HG03097 (cell line): ENCODE measurements around the gene MMP28.

Experiments
- ATAC-seq: cut with Tn5 transposase; IDR thresholded peaks from one replicate; pipeline ENCODE4 v1.9.1; 2021; ENCODE audit not compliant: unreplicated experiment, low FRiP score

MMP28 gene

DNA sequence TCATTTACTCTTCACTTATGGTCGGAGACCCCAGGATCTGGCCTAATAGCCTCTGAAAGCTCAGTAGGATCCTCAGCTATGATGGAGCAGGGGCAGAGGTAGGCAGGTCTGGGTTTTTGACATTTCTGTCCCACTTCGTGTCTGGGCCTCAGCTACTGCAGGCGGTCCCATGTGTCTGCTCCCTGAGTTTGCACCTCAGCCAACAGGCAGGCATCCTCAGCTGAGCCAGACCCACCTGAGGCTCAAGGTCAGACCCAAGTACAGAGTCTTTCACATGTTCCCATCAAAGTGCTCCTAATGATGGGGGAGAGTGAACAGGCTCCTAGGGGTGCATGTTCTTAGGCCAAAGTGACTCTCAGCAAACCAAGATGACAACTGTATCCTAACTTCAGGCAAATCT is 66.9 kb downstream of the MMP28 start:
- ATAC-seq: no peak

DNA sequence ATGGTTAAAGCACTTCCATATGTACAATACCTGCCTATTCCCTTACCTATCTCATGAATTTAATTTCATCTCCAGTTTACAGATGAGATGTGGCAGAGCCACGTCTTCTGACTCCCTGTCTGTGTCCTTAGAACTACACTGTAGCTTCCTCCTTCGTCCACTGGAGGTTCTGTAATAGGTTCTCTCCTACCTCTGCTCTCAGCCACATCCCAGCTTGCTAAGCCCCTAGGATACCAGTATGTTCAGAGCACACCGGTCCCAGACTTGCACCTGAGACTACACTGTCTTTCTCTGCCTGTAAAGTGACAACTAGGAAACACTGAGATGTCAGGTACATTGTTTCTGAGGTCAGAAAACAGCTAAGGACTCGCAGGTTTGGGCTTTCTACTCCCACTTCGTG is 67.8 kb downstream of the MMP28 start:
- ATAC-seq: no peak

DNA sequence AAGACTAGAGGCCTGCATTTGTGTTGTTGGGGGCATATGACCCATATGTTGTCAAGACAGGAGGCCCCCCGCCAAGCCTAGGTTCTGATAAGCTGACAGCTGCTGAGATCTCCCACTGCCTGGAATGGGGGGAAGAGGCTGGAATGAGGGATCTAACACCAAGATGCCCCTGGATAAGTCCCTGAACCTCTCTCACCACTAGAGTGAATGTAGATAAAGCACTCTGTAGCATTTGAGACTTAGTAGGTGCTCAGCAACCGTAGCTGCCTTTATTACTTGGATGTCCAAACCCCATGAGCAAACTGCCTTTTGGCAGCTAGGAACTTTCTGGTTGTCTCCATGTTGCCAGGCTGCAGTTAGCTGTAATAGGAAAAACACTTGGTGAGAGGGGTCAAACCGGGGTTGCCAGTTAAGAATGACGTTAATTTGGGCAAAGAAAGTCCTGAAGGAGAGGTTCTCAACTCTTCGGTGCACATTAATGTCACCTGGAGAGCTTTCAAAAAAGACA is 68.4 kb downstream of the MMP28 start:
- ATAC-seq: no peak

DNA sequence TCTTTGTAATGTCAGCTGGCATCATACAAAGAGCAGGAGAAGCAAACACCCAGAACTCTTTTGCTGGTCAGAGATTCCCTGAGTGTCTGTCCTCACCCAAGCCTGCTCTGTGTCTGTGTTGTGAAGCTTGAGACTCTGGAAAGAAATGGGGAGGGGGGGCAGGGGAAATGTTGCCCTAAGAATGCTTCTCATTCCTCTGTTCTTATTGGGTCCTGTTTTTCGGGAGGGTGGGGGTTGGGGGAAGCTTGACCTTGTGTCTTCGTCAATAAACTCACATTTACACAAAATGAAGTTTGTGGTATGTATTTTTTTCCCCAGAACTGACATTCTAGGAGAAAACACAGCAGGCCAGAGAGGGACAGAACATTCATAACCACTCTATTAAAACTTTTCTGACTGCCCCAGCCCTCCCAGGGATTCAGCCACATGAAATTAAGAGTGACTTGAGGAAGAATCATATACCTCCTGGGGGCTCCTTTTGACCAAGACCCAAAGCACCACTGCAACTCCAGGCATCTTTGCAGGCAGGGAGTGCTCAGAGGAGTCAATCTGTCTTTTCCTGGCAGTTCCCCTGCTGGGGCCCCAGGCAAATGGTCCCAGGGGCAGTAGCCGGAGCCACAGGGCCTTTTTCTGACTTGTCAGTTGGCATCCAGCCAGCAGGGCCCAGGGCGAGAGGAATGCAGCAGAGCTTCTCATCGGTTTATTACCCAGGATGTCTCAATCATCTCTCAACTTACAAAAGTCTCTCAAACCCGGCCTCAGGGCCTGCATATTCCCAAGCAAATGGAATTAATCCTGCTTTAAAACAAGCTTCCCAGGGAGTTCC is 69.1 kb downstream of the MMP28 start:
- no peak for ATAC-seq

DNA sequence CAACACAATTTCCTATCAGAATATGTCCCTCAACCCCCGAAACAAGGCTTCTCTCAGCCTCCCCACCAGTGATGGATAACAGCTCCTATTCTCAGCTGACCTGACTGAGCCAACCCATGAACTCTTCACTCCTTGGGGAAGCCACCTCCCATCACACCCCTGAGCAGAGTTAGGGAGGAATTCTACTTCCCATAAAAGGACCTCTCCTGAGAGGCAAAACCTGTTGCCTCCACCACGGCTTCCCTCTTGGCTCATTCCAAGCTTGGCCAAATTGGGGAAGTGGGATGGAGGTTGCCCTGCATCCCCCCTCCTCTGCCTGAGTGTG is 69.7 kb downstream of the MMP28 start:
- ATAC-seq: no peak

DNA sequence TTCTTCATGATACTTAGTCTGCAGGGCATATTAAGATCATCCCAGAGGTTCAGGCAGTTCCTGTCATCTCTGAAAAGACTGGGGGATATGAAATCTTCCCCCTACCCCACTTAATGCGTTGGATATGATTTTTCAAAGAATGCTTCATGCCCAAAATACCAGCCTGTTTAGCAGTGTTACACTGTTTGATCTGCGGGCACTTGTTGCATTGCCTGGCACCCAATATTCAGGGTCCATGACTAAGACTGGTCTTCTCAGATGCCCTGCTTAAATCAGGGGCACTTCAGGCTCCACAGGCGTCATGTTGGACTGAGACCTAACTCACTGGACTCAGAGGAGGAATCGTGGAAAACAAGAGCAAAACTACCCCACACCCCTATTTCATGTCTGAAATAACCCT is 70.4 kb downstream of the MMP28 start:
- ATAC-seq: no peak

DNA sequence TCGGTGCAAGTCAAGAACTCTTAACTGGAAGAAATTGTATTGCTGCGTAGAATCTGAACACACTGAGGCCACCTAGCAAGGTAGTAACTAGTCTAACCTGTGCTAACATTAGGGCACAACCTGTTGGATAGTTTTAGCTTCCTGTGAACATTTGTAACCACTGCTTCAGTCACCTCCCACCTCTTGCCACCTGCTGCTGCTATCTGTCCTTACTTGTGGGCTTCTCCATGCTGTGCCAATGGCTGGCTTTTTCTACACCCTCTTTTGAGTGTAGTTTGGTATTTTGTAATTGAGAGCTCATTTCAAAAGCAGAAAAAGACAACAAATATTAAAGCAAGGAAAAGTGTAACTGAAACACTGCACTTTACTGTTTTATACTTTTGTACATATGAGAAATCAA is 71.7 kb downstream of the MMP28 start:
- no peak for ATAC-seq

DNA sequence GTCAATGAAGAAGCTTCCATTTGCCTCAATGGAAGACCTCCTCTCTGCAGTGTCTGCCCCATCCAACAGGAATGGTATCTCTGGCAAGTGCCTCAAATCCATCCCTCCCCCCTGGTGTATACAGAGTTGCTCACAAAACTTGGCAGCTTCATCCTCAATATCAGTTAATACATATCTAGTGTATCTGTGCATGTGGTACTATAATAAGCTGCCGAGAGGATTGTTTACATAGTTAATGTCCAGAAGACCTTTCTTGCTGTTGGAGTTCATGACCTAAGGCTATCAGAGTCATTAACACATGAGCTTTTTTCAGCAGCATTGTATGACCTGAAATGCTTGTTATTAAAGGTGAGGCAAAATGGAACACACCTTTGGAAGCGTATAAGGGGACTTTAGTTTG is 78.0 kb downstream of the MMP28 start:
- no peak for ATAC-seq

DNA sequence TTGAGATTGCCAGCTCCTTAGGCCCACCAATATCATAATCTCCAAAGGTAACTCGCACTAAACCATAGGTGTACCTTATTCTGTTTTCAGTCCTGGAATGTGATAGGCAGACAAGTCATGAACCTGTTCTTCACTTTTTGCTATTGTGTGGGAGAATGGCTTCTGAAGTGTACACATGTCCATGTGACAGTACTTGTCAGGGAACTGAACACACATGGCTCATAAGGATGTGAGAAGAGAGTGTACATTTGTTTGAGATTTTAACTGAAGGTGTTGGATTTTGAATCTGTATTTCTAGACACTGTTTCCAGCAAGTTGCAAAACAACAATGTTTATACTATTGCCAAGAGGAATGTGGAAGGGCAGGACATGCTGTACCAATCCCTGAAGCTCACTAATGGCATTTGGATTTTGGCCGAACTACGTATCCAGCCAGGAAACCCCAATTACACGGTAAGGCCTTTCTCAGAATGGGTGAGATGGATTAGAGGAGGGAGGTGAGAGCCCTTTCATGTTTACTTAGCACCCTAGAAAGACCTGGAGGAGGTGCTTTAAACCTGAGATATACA is 78.5 kb downstream of the MMP28 start:
- ATAC-seq: no peak

DNA sequence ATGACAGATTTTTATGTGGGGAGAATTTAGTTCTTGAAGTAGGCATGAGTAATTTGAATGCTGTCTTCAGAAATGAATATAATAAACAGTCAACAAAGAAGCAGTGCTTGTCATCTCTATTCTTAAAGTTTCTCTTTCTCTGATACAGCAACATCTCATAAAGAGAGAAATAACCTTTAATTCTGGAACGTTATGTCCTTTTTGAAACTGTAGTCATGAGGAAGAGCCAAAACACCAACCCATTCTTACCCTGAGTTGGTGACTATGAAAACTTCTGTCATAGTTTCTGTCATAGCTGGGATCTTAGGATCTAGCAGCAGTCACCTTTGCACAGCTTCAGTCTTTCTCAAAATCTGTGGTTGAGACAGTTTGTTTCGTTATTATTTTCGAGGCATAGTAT is 79.3 kb downstream of the MMP28 start:
- ATAC-seq: no peak
